GM12878 (cell line): ENCODE measurements around the gene ZBTB16. TPM values are rescaled to one million over a fixed set of nuclear protein-coding genes. Genes with fewer than 3 reads are reported as not detected.

Experiments used
- ATAC-seq: fragments of 200-7000 bp; cut with Tn5 transposase; 3 replicates; pipeline ENCODE4 v1.9.1; 2020; ENCODE audit warnings: mild to moderate bottlenecking, moderate library complexity
- BruUV-seq: library from RNA; stranded (reverse); fragments of 400-500 nt; replicated peaks from 2 replicates; lab custom pipeline; 2021; lab: Mats Ljungman, UMichigan
- CTCF ChIA-PET: fragments of 300-600 bp; sonication (Branson Sonifier 250); formaldehyde crosslinking; extraction: SDS; loops from one replicate; lab custom pipeline; 2021; ENCODE audit warnings: inconsistent platforms; lab: Yijun Ruan, JAX
- POLR2A ChIA-PET: fragments of 350-600 bp; formaldehyde crosslinking; extraction: SDS; loops from one replicate; lab custom pipeline; 2021; ENCODE audit warnings: inconsistent platforms; lab: Charles Lee
- RAD21 ChIA-PET: fragments of 300-600 bp; sonication (Branson Sonifier 250); formaldehyde crosslinking; loops from one replicate; lab custom pipeline; 2023; ENCODE audit warnings: antibody characterized with exemption; ENCODE audit not compliant: unreplicated experiment; lab: Charles Lee
- SMC1A ChIA-PET: fragments of 300-600 bp; sonication (Branson Sonifier 250); formaldehyde crosslinking; loops from one replicate; lab custom pipeline; 2023; ENCODE audit not compliant: unreplicated experiment, uncharacterized antibody; lab: Charles Lee
- DNase-seq: peaks from one replicate; pipeline ENCODE4 v3.0.0-alpha.2; 2011; ENCODE audit warnings: low read depth, low spot score
- FAIRE-seq: peaks from 3 replicates; lab custom pipeline; 2011; peaks lifted over from hg19 to GRCh38; lab: Jason Lieb, UNC
- H2AFZ ChIP-seq: 2 replicates; pipeline ENCODE4 v1.6.0; 2011; ENCODE audit warnings: low read depth, low read length, control low read depth; ENCODE audit not compliant: control insufficient read depth
- H3K27ac ChIP-seq: 2 replicates; pipeline ENCODE4 v1.5.1; 2011; ENCODE audit warnings: control low read depth; ENCODE audit not compliant: control insufficient read depth, insufficient read depth
- H3K27me3 ChIP-seq, 2 experiments: replicated peaks in 1 of 2; 2 replicates each; pipeline versions ENCODE4 v1.6.0 to v1.6.1; 2011; ENCODE audit warnings: low read length in 1 of 2; ENCODE audit not compliant: control insufficient read depth in 2 of 2, insufficient read depth in 2 of 2
- H3K36me3 ChIP-seq, 2 experiments: 2 replicates each; pipeline ENCODE4 v1.5.1; 2011; ENCODE audit warnings: low read length in 1 of 2; ENCODE audit not compliant: control insufficient read depth in 2 of 2, insufficient read depth in 2 of 2
- H3K4me1 ChIP-seq: 2 replicates; pipeline ENCODE4 v1.6.1; 2011; ENCODE audit warnings: mild to moderate bottlenecking, low read length, moderate library complexity, mixed read lengths; ENCODE audit not compliant: control insufficient read depth, insufficient read depth
- H3K4me2 ChIP-seq: 2 replicates; pipeline ENCODE4 v1.6.0; 2011; ENCODE audit warnings: control low read depth; ENCODE audit not compliant: control insufficient read depth, insufficient read depth
- H3K4me3 ChIP-seq: fragments of 200-600 bp; sonication (generic); 2 replicates; pipeline ENCODE4 v1.5.1; 2016
- H3K79me2 ChIP-seq: 2 replicates; pipeline ENCODE4 v1.6.0; 2011; ENCODE audit warnings: low read length; ENCODE audit not compliant: control insufficient read depth, insufficient read depth
- H3K9ac ChIP-seq: 2 replicates; pipeline ENCODE4 v1.8.0; 2011; ENCODE audit warnings: low read length, control low read depth, mixed read lengths; ENCODE audit not compliant: control insufficient read depth, insufficient read depth
- H3K9me3 ChIP-seq: replicated peaks from 3 replicates; pipeline ENCODE4 v1.5.1; 2011; ENCODE audit warnings: mild to moderate bottlenecking, low read length; ENCODE audit not compliant: control insufficient read depth, insufficient read depth
- H4K20me1 ChIP-seq: 2 replicates; pipeline ENCODE4 v1.6.0; 2011; ENCODE audit not compliant: control insufficient read depth, insufficient read depth
- BCL11A ChIP-seq: IDR thresholded peaks from 2 replicates; pipeline ENCODE4 v1.6.1; 2011; ENCODE audit warnings: low read depth, low read length
- CEBPZ ChIP-seq: fragments of 150-350 bp; IDR thresholded peaks from 2 replicates; pipeline ENCODE4 v1.6.1; 2016; ENCODE audit warnings: low read depth, low read length
- CHD1 ChIP-seq: IDR thresholded peaks from 2 replicates; pipeline ENCODE4 v1.6.1; 2012; ENCODE audit warnings: low read depth, low read length, improper control_type of control experiment
- EZH2 ChIP-seq: IDR thresholded peaks from 2 replicates; pipeline ENCODE4 v1.6.1; 2012; ENCODE audit warnings: low read depth, mild to moderate bottlenecking, control low read depth, inconsistent platforms, low read length, borderline replicate concordance; ENCODE audit not compliant: control insufficient read depth
- IRF3 ChIP-seq: fragments of 450-650 bp; IDR thresholded peaks from 2 replicates; pipeline ENCODE4 v1.6.1; 2014; ENCODE audit warnings: mild to moderate bottlenecking
- JUND ChIP-seq: IDR thresholded peaks from 2 replicates; pipeline ENCODE4 v1.6.1; 2012; ENCODE audit warnings: low read depth, mild to moderate bottlenecking, low read length, improper control_type of control experiment, moderate library complexity
- MEF2B ChIP-seq: fragments of 450-650 bp; IDR thresholded peaks from 2 replicates; pipeline ENCODE4 v1.6.1; 2018; ENCODE audit warnings: mild to moderate bottlenecking, moderate library complexity; ENCODE audit not compliant: partially characterized antibody, poor library complexity, severe bottlenecking
- MYB ChIP-seq: fragments of 150-350 bp; IDR thresholded peaks from 2 replicates; pipeline ENCODE4 v1.6.1; 2014; ENCODE audit warnings: mild to moderate bottlenecking, low read depth, low read length, borderline replicate concordance
- POLR2AphosphoS5 ChIP-seq: IDR thresholded peaks from 2 replicates; pipeline ENCODE4 v1.6.1; 2011; ENCODE audit warnings: mild to moderate bottlenecking, low read length, inconsistent platforms
- POU2F2 ChIP-seq: IDR thresholded peaks from 3 replicates; pipeline ENCODE4 v1.6.1; 2011; ENCODE audit warnings: low read depth, mild to moderate bottlenecking, low read length, borderline replicate concordance
- ZNF207 ChIP-seq: fragments of 450-650 bp; IDR thresholded peaks from 2 replicates; pipeline ENCODE4 v1.6.1; 2014; ENCODE audit warnings: antibody characterized with exemption, mild to moderate bottlenecking, borderline replicate concordance
- WGBS: methylation state at CpG from one replicate; pipeline ENCODE4 v1.1.6; 2016; ENCODE audit warnings: low lambda C conversion rate; ENCODE audit not compliant: insufficient replicate concordance, insufficient coverage; ENCODE audit errors: missing lambda C conversion rate; 5-methylcytosine and 5-hydroxymethylcytosine counted together
- in situ Hi-C: fragments of 300-500 bp; cut with MboI; formaldehyde crosslinking; loops from 9 replicates; pipeline ENCODE4 v1.14.3; 2018; ENCODE audit warnings: mixed read lengths
- intact Hi-C: fragments of 100-400 bp; cut with micrococcal nuclease; formaldehyde crosslinking; loops from one replicate; pipeline ENCODE4 v1.14.2; 2022; ENCODE audit not compliant: unreplicated experiment
- polyA plus RNA-seq, 11 experiments: library from polyadenylated mRNA; depleted of rRNA in 4 of 11; unstranded in 6 of 11; stranded (reverse) in 5 of 11; fragments of >200 nt; fragmentation: Nextera tagmentation in 4 of 11; fragmentation: Illumina TruSeq in 1 of 11; extraction: Ambion mirVana in 4 of 11; extraction: Trizol in 1 of 11; gene quantifications; 1 replicate in 1 of 11; 2 replicates in 10 of 11; pipeline versions ENCODE4 v1.2.1 to v1.2.3, GENCODE V29; 2011 to 2016; ENCODE audit warnings: inconsistent platforms in 2 of 11, missing spikeins in 2 of 11, low read depth in 1 of 11
- total RNA-seq, 4 experiments: library from RNA; depleted of rRNA in 3 of 4; stranded (reverse); fragments of >200 nt in 3 of 4; fragmentation: Illumina TruSeq in 1 of 4; extraction: Trizol in 1 of 4; gene quantifications; 2 replicates each; pipeline versions ENCODE4 v1.2.1 to v1.2.3, GENCODE V29; 2013 to 2021
- TF ChIP-seq, protein P1 (sequence below): fragments of 450-650 bp; formaldehyde crosslinking; IDR thresholded peaks from 2 replicates; pipeline ENCODE4 v1.4.0; 2022; ENCODE audit warnings: mild to moderate bottlenecking, moderate library complexity
- TF ChIP-seq, protein P2 (sequence below): fragments of 450-650 bp; IDR thresholded peaks from 2 replicates; pipeline ENCODE4 v1.6.1; 2017; ENCODE audit warnings: antibody characterized with exemption, mild to moderate bottlenecking, moderate library complexity

ZBTB16 gene
- total and polyA plus RNA-seq, 10 of the 15 experiments (the other 5 are each of a cell fraction or from before 2014, with no cell fraction given), result 0.38 TPM; not detected in 9

DNA sequence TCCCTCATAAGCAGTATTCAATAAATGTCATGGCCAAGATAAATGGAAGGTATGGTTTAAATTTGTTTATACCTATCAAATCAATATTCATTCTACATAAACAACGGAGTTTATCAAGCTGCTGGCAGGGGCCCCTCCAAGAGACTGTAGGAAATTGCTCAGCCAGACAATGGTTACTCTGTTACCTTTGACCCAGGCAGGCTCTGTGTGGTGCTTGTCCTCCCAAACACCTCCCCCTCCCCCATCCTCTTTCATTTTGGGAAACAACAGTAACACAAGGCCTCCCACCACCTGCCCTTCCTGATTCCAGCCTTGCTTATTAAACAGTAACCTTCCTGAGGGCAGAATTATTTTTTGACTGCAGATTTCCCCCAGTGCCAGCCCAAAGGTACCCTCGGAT, 10.5 kb upstream of the ZBTB16 start:
- intact Hi-C loops (no loop called here), in situ Hi-C loops (no loop called here)
- H4K20me1 ChIP-seq, result no peaks in the 10 kb centered on the region
- ATAC-seq (no peak), DNase-seq (no peak), FAIRE-seq (no peak)
- no peak overlapping the region for H3K4me3 ChIP-seq
- H3K9me3 ChIP-seq, result no peaks in the 10 kb centered on the region
- H3K27ac ChIP-seq, result no peak overlapping the region
- H3K4me1 ChIP-seq, result no peaks in the 10 kb centered on the region
- H3K27me3 ChIP-seq, result peaks cover 2 to 8% of the 10 kb centered on the region in 2 experiments; a peak in 2 of 4 replicates
- H2AFZ ChIP-seq, result no peak overlapping the region
- TF ChIP-seq IRF3 (no peak), POLR2AphosphoS5 (no peak), CHD1 (no peak), ZNF207 (no peak), MYB (no peak), EZH2 (no peak), CEBPZ (no peak), POU2F2 (no peak), MEF2B (no peak), JUND (no peak), BCL11A (no peak)
- TF ChIP-seq, protein P1, sequence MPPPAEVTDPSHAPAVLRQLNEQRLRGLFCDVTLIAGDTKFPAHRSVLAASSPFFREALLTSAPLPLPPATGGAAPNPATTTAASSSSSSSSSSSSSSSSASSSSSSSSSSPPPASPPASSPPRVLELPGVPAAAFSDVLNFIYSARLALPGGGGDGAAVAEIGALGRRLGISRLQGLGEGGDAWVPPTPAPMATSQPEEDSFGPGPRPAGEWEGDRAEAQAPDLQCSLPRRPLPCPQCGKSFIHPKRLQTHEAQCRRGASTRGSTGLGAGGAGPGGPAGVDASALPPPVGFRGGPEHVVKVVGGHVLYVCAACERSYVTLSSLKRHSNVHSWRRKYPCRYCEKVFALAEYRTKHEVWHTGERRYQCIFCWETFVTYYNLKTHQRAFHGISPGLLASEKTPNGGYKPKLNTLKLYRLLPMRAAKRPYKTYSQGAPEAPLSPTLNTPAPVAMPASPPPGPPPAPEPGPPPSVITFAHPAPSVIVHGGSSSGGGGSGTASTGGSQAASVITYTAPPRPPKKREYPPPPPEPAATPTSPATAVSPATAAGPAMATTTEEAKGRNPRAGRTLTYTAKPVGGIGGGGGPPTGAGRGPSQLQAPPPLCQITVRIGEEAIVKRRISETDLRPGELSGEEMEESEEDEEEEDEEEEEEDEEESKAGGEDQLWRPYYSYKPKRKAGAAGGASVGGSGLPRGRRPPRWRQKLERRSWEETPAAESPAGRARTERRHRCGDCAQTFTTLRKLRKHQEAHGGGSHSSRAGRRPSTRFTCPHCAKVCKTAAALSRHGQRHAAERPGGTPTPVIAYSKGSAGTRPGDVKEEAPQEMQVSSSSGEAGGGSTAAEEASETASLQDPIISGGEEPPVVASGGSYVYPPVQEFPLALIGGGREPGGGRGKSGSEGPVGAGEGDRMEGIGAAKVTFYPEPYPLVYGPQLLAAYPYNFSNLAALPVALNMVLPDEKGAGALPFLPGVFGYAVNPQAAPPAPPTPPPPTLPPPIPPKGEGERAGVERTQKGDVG (CRISPR knock-in tag), result no peak
- TF ChIP-seq, protein P2, sequence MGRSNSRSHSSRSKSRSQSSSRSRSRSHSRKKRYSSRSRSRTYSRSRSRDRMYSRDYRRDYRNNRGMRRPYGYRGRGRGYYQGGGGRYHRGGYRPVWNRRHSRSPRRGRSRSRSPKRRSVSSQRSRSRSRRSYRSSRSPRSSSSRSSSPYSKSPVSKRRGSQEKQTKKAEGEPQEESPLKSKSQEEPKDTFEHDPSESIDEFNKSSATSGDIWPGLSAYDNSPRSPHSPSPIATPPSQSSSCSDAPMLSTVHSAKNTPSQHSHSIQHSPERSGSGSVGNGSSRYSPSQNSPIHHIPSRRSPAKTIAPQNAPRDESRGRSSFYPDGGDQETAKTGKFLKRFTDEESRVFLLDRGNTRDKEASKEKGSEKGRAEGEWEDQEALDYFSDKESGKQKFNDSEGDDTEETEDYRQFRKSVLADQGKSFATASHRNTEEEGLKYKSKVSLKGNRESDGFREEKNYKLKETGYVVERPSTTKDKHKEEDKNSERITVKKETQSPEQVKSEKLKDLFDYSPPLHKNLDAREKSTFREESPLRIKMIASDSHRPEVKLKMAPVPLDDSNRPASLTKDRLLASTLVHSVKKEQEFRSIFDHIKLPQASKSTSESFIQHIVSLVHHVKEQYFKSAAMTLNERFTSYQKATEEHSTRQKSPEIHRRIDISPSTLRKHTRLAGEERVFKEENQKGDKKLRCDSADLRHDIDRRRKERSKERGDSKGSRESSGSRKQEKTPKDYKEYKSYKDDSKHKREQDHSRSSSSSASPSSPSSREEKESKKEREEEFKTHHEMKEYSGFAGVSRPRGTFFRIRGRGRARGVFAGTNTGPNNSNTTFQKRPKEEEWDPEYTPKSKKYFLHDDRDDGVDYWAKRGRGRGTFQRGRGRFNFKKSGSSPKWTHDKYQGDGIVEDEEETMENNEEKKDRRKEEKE, result no peak
- no TSS peak for BruUV-seq
- H3K4me2 ChIP-seq, result no peak overlapping the region
- H3K79me2 ChIP-seq, result no peaks in the 10 kb centered on the region
- CTCF ChIA-PET, result no interaction called here
- SMC1A ChIA-PET, result no interaction called here
- WGBS, result 2% methylated on average over 2 of the region's 2 CpGs
- POLR2A ChIA-PET, result no interaction called here
- no peaks in the 10 kb centered on the region for H3K36me3 ChIP-seq
- H3K9ac ChIP-seq, result no peak overlapping the region
- RAD21 ChIA-PET, result no interaction called here
